Esophagus squamous epithelium (tissue), 4 donors: ENCODE measurements around the gene NEK7.

Experiments
- POLR2A ChIP-seq, 4 donors: fragments of 450-650 bp; IDR thresholded peaks; one replicate each; pipeline ENCODE4 v1.6.1; 2017; ENCODE audit warnings: antibody characterized with exemption in 4 of 4, mild to moderate bottlenecking in 4 of 4, moderate library complexity in 3 of 4
- TF ChIP-seq, protein P1 (sequence below), 6 experiments: fragments of 450-650 bp in 4 of 6; fragments of 200-600 bp in 2 of 6; sonication (generic) in 2 of 6; IDR thresholded peaks; one replicate each; pipeline ENCODE4 v1.5.1; 2016 to 2019; ENCODE audit warnings: antibody characterized with exemption in 6 of 6, mild to moderate bottlenecking in 4 of 6, moderate library complexity in 4 of 6

- TF ChIP-seq, protein P1, sequence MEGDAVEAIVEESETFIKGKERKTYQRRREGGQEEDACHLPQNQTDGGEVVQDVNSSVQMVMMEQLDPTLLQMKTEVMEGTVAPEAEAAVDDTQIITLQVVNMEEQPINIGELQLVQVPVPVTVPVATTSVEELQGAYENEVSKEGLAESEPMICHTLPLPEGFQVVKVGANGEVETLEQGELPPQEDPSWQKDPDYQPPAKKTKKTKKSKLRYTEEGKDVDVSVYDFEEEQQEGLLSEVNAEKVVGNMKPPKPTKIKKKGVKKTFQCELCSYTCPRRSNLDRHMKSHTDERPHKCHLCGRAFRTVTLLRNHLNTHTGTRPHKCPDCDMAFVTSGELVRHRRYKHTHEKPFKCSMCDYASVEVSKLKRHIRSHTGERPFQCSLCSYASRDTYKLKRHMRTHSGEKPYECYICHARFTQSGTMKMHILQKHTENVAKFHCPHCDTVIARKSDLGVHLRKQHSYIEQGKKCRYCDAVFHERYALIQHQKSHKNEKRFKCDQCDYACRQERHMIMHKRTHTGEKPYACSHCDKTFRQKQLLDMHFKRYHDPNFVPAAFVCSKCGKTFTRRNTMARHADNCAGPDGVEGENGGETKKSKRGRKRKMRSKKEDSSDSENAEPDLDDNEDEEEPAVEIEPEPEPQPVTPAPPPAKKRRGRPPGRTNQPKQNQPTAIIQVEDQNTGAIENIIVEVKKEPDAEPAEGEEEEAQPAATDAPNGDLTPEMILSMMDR (IDR thresholded peaks at IDR 0.05): no peak
- no peak for TF ChIP-seq POLR2A (IDR thresholded peaks at IDR 0.05)
Measured at GRCh38 chr1:198290089-198290683, 133.4 kb downstream of the NEK7 start.
